GM21360 (cell line): ENCODE results near the gene PRRG4.
"Not testable (repeated sequence)": the region's sequence is repeated elsewhere in the genome, so short reads cannot be mapped to it uniquely, and the experiment has no call there.

Experiments
- ATAC-seq: cut with Tn5 transposase; IDR thresholded peaks from one replicate; pipeline ENCODE4 v1.9.1; 2021; ENCODE audit warnings: mild to moderate bottlenecking, moderate library complexity; ENCODE audit not compliant: unreplicated experiment

Gene PRRG4

DNA sequence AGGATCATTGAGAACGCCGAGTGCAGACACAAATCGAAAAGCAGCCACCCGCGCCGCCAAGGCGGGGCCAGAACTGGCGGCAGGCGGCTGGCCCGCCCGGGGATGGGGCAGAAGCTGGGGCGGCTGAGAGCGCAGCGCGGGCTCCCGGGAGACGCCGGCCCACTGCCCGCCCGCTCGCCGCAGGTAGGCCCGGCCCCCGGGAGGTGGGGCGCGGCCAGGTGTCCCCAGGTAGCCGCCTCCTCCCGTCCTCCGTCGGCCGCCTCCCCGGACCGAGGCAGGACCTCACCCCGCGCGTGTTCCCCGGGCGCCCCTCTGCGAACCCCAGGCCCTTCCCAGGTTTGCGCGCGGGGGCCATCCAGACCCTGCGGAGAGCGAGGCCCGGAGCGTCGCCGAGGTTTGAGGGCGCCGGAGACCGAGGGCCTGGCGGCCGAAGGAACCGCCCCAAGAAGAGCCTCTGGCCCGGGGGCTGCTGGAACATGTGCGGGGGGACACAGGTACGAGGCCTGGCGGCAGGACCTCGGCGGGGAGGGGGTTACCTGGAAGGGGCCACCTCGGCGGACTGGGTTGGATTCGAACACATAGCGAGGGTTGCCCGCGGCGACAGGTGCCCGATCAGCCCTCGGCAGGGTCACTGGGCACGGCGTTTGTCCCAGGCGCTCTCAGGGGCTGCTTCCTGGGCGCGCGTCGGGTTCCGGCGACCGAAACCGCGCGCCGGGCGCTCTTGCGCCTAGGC is at the start of gene PRRG4:
Gene PRRG4, plus strand, starts transcription at position 248 of the 733 bp plus-strand sequence. CDS start 603 bp downstream, outside the sequence.
- peak; percentile 78 for ATAC-seq

DNA sequence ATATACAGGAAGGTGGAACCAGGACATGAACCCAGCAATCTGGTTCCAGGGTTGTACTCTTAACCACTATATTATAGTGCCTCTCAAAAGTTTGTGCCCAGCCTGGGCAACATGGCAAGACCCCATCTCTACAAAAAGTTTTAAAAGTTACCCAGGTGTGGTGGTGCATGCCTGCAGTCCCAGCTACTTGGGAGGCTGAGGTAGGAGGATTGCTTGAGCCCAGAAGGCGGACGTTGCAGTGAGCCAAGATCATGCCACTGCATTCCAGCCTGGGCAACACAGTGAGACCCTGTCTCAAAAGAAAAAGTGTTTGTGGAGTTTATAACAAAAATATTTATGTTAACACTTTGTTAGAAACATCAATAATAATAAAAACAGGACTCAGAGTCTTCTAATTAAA is 48.9 kb upstream of the PRRG4 start:
- ATAC-seq: not testable (repeated sequence)

GRCh38 chr11:32781721-32782120 is 48.0 kb upstream of the PRRG4 start:
- no peak for ATAC-seq

DNA sequence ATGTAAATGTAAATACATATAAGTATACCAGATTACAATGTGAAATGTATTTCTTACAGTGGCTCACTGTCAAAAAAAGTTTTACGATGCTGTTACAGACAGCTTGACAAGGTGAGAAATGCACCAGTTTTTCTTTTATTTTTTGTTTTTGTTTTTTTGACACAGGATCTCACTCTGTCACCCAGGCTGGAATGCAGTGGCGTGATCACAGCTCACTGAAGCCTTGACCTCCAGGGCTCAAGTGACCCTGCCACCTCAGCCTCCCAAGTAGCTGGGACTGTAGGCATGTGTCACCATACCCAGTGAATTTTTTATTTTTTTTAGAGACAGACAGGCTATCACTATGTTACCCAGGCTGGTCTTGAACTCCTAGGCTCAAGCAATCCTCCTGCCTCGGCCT is 44.5 kb upstream of the PRRG4 start:
- no peak for ATAC-seq

- ATAC-seq: no peak
Observed at GRCh38 chr11:32786811-32787210, 42.9 kb upstream of the PRRG4 start.

- ATAC-seq: no peak
Observed at GRCh38 chr11:32790916-32791315, 38.8 kb upstream of the PRRG4 start.

GRCh38 chr11:32792111-32792947 is 37.4 kb upstream of the PRRG4 start:
- no peak for ATAC-seq

DNA sequence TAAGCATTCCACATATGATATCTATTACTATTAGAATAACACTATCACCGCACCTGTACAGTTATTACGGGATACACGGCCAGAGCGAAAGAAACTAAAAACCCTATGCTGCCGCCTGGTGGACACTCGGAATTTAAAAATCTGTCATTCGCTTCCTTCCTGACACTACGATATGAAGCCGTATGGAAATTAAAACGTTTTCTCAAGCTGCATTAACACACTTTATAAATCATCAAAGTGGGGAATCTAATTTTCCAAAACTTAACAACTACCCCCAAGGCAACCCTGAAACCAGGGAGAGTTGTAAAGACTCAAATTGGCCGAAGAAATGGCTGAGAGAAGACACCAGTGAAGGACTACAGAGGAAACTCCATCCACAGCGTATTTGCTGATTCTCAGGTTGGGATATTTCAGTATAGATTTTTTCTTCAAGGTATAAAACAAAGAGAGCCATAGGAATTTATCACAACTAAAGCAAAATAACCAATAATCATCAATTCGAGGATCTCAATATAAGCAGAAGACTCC is 36.7 kb upstream of the PRRG4 start:
- peak; percentile 72 for ATAC-seq

DNA sequence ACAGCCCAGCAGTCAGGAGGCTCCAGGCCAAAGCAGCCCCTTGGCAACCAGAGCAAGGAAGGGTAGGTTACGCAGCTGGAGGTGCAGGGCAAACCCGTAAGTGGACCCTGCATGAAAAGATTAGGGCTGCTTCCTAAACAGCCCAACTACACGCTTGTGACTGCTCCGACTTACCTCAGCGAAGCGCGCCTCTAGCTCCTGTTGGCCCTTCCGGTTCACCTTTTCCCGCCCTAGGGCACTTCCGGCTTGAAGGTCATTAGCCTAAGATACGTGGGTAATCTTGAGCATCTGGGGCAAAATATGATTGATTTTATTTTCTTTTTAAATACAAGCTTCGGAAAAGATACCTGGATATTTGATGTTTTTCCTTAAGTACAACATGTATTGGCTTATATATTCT is 35.3 kb upstream of the PRRG4 start, which contains the start of gene CCDC73:
Gene CCDC73, minus strand, starts transcription at position 224 of the 400 bp plus-strand sequence. CDS start 34,419 bp downstream, outside the sequence.
- ATAC-seq: no peak

GRCh38 chr11:32796425-32796824 is 33.3 kb upstream of the PRRG4 start:
- no peak for ATAC-seq

DNA sequence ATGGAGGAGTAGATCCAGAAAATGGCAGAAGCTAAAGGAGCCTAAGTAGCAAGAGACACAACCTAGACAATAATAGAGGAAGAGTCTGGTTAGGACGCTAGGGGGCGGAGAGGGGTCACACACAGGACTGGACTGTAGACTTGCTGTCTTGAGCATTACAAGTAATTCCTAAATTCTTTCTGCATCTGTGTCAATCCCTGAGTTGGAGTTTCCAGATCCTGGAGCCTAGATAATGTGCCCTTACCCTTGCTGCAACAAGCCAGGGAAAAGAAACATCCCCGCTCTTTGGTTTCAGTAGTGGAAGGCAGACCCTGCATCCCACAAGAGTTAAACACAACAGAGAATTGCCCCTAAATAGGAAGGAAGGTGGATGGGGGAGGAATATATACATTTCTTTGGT is 20.4 kb upstream of the PRRG4 start:
- ATAC-seq: peak; percentile 96

GRCh38 chr11:32817181-32817851 is 12.4 kb upstream of the PRRG4 start:
- no peak for ATAC-seq

DNA sequence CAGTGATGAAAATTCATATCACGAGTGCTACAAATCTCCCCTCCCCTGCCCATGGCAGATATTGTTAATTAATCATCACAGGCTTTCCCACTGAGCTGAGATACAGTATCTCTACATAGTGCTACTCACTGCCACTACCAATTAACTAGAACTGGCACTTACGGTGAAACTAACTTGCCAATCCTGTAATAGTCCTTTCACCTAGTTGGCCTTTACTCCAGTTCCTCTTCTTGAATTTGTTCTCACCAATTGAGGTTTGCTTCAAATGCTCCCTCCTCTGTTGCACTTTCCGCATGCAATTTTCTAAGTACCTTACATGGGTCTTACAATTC is 11.9 kb upstream of the PRRG4 start:
- no peak for ATAC-seq

DNA sequence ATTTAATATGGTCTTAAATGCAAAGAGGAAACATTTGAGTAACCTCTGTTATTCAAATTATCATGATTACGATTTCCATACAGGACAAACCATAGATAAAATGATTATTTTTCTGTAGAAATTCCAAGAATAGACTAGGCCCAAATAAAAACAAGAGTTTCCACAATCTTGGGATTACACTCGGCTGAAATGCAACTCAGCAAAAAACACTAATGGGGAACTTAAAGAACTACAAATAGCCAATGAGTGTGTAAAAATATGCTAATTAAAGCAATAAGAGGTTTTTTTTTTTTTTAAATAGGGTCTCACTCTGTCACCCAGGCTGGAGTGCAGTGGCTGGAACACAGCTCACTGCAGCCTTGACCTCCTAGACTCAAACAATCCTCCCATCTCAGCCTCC is 10.5 kb upstream of the PRRG4 start:
- no peak for ATAC-seq

DNA sequence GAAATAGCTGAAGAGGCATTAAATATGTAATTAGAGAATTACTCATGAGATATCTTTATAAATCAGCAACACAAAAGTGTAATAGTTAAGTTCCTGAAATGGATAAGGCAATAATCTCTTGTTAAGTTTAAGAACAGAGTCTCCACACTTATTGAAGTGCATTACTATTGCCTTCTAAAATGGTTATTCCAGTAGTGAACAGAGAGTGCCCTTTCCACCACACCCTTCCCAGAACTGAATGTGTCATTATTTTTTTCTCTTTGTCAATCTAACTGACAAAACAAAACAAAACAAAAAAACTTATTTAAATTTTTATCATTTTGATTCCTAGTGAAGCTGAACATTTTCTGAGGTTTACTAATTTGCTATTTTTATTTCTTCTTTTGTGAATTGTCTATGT is 9.2 kb upstream of the PRRG4 start:
- no peak for ATAC-seq

- ATAC-seq: no peak
Observed at GRCh38 chr11:32821517-32821916, 8.2 kb upstream of the PRRG4 start.

DNA sequence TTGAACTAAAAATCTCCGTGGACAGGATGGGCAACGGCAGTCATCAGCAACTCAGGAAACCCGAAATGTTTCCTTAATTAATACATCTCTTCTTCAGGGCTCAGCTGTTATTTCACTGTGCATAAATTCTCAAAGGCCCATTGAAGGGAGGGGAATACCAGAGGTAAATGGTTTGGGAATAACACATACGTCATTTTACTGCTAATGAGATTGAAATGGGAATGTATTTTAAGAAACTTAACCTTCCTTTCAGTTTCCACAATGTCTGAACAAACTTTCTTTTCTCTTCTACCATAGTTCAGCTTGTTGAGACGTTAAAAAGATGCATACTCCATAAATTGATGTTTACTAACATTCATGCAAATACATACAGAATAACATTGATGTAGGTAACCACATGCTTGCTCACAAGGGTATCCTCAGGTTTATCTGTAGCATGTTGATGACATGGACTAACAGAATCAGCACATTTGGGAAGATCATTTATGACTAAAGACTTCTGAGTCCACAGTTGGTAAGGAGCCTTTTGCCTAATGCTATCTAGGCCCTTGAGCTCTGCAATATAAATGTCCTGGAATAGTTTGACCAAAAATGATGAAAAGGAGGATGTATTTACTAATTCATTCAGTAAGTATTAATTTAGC is 7.7 kb upstream of the PRRG4 start:
- no peak for ATAC-seq

DNA sequence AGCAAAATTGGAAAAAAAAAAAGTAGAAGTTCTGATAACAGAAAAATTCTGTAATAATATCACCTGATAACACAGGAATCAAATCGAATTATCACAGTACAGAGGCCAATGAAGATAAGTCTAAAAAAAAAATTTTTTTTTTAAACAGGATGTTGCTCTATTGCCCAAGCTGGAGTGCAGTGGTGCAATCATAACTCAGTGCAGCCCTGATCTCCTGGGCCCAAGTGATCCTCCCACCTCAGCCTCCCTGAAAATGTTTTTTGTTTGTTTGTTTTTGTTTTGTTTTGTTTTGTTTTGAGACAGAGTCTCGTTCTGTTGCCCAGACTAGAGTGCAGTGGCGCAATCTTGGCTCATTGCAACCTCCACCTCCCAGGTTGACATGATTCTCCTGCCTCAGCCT is 6.1 kb upstream of the PRRG4 start:
- not testable (repeated sequence) for ATAC-seq

DNA sequence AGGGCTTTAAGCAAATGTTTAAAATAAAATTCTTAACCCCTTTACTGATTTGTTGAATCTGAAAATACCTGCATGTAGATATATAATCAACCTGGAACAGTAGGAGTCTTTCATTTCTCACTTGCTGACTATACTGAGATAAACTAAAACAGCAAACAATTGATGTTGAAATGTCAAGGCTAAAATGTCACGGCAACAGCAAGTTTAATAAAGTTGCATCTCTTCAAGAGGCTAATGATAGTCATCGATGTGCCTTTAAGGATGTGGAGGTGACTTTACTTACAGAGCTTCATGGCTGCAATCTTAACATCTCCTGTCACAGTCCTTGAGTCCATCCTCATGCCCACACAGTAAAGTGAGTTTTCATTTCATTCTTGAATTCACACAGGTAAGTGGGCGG is 3.6 kb upstream of the PRRG4 start:
- no peak for ATAC-seq

DNA sequence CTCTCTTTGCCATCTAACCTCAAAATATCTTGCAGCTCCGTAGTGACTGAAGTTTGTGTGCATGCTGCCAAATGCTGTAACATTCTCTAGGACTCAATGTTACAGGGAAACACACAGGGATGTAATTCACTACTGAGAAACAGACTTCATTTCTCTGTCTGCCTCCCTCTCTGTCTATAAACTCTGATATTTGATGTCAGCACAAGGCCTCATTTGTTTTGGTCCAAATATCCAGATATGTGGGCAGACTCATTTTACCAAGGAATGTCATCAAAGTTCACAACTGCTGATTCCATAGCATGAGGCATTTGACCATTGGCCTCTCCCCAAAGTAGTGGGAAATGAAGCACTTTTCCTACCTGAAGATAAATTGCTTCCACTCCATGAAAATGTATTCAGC is 2.5 kb upstream of the PRRG4 start:
- no peak for ATAC-seq

DNA sequence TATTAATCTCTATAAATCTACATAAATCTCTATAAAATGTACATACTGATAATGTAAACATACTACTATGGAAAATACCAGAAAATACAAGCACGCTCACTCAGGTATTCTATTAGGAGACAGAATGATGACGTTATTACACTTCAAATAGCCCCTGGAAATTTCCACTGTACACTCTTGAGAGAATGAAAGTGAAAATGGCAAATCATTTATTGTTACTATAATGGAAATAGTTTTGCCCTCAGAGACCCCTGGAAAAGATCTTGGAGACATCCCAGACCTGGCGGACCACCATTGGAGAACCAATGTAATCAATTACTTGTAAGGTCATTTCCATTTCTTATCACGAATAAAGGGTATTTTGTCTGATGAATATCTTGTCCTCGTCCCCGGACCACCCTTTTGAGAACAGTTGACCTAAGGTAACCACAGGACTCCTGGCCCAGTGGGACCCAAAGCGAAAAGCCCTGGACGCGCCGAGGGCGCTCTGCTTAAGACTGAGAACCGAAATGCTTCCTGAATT is 509 bp upstream of the PRRG4 start:
- peak; percentile 43 for ATAC-seq
